DND-41 (cell line): ENCODE data around the gene TRPC4.

ENCODE experiments used
- CTCF ChIP-seq: IDR thresholded peaks from 2 replicates; pipeline ENCODE4 v1.5.1; 2012; ENCODE audit warnings: borderline replicate concordance, low read length, moderate library complexity, mild to moderate bottlenecking; ENCODE audit not compliant: poor library complexity, severe bottlenecking; ENCODE audit errors: extremely low read depth
- EZH2 ChIP-seq: IDR thresholded peaks from 3 replicates; pipeline ENCODE4 v1.6.1; 2012; ENCODE audit warnings: borderline replicate concordance, low read depth, mild to moderate bottlenecking, moderate library complexity, low read length, inconsistent platforms; ENCODE audit not compliant: severe bottlenecking

GRCh38 chr13:37657956-37658355 lies 211.6 kb downstream of the TRPC4 start:
- no peak for TF ChIP-seq CTCF
- TF ChIP-seq EZH2: no peak
